ENCODE results near the gene CSN2.
"Not testable (repeated sequence)": the region's sequence is repeated elsewhere in the genome, so short reads cannot be mapped to it uniquely, and the experiment has no call there.

The CSN2 gene, protein sequence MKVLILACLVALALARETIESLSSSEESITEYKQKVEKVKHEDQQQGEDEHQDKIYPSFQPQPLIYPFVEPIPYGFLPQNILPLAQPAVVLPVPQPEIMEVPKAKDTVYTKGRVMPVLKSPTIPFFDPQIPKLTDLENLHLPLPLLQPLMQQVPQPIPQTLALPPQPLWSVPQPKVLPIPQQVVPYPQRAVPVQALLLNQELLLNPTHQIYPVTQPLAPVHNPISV

GRCh38 chr4:69965628-69966027 lies at the start of gene CSN2:
Gene CSN2 (minus strand): TSS chr4:69965728. CDS start chr4:69960995, 4,733 bp downstream.
- no peak for DNase-seq

GRCh38 chr4:70008771-70009170 lies 43.2 kb upstream of the CSN2 start:
- no peak for DNase-seq

DNA sequence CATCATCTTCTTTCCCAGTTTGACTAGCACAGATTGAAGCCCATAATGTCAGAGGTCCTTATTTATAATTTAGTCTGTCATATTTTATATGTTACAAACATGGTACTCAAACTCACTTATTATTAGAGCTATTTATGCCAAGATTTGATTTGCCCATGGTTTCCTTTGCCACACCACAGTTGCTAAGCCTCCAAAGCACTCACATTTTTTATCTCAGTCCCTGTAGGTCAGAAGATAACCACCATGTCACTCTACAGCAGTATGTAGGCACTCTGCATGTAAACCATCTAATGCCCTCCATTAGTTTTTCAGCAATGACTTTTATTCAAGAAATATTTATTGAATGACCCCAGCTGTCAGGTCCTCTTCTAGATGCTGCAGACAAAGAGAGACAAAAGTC lies 37.0 kb upstream of the CSN2 start:
- no peak for DNase-seq

DNA sequence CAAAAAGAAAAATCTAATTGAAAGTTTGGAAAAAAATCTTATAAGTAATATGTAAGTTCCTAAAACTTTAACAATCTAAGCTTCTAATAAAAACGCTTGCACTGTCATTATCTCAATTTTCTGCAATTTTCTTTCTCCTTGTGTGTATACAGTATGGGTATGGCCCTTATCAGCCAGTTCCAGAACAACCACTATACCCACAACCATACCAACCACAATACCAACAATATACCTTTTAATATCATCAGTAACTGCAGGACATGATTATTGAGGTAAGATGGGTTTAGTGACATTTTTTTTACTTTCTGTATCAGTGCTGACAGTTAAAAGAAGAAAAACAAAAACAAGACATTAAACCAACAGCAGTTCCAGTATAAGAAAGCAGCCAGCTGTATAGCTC lies 35.2 kb upstream of the CSN2 start:
- DNase-seq: no peak

- DNase-seq: no peak
Observed at GRCh38 chr4:69999420-69999819, 33.9 kb upstream of the CSN2 start.

GRCh38 chr4:69995526-69996016 lies 30.0 kb upstream of the CSN2 start, which contains the start of gene STATH:
Gene STATH (plus strand): TSS chr4:69995966. CDS start chr4:69998438, 2,472 bp downstream.
- DNase-seq: no peak

GRCh38 chr4:69994782-69995181 lies 29.3 kb upstream of the CSN2 start:
- DNase-seq: no peak

DNA sequence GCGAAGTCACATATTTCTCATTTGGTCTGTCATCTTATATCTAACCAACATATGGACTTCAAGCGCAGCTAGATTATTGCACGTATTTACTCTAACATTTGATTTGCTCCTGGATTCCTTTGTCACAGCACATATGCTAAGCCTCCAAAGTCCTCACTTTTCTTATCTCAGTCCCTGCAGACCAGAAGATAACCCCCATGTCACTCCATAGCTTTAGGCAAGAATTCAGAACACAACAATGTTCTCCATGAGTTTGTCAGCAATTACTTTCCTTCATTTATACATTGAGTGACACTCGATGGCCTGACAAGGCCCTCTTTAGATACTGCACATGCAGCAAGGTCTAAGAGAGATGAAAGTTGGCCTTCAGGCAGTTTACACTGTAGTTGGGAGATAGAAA lies 25.5 kb upstream of the CSN2 start:
- DNase-seq: no peak

- no peak for DNase-seq
Observed at GRCh38 chr4:69986663-69987062, 21.1 kb upstream of the CSN2 start.

- DNase-seq: peak; percentile 77
Observed at GRCh38 chr4:69984030-69984443, 18.5 kb upstream of the CSN2 start.

- DNase-seq: no peak
Observed at GRCh38 chr4:69977582-69977981, 12.1 kb upstream of the CSN2 start.

DNA sequence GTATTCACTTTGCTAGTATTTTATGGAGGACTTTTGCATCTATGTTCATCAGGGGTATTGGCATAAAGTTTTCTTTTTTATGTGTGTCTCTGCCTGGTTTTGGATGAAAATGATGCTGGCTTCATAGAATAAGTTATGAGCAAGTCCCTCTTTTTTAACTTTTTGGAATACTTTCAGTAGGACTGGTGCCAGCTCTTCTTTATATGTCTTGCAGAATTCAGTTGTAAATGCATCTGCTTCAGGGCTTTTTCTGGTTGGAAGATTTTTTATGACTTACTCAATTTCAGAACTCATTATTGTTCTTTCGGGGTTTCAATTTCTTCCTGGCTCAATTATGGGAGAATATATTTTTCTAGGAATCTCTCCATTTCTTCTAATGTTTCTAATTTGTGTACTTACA lies 9.1 kb upstream of the CSN2 start:
- DNase-seq: no peak

DNA sequence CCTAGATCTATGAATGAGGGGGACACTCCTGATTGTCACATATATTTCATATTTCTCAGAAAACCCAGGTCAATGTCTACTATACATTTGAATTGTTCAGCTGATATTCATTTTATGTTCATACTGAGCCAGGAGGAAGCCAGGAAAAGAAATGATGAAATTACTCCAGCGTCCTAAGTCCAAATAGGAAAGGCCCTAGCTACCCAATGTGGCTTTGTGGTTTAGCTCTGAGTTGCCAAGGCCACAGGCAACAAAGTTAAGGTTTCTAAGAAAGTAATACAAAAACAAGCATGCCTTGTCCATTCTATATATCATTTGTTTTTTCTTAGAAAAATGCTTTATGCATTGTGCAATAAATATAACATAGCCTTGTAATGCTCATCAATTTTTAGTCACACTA lies 4.5 kb upstream of the CSN2 start:
- no peak for DNase-seq

DNA sequence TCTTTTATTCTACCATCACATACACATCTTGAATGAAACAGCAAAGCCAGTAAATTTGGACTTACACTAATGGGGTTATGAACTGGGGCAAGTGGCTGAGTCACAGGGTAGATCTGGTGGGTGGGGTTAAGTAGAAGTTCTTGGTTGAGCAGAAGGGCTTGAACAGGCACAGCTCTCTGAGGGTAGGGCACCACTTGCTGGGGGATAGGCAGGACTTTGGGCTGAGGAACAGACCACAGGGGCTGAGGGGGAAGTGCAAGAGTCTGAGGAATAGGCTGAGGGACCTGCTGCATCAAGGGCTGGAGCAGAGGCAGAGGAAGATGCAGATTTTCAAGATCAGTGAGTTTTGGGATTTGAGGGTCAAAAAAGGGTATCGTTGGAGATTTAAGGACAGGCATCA lies 8.3 kb downstream of the CSN2 start:
- DNase-seq: no peak

- DNase-seq: no peak
Observed at GRCh38 chr4:69951602-69952001, 13.9 kb downstream of the CSN2 start.

- no peak for DNase-seq
Observed at GRCh38 chr4:69936566-69936965, 29.0 kb downstream of the CSN2 start.

DNA sequence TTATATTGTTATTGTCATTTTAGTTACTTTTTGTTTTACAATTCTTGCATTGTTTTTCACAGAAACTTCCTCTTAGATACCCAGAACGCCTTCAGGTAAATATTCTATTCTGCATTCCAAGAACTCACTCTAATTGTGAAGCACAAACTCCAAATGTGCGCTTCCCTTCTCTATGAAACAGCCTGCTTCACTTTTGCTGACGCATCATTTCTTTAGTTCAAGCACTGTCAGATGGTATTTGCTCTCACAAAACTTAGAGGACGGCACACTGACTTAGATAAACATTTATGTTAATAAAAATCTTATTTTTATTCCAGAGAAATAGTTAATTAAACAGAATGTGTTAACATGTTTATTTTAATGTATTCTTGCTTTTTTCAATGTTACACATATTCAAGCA lies 31.4 kb downstream of the CSN2 start:
- DNase-seq: no peak

GRCh38 chr4:69930768-69931167 lies 34.8 kb downstream of the CSN2 start, which contains the start of gene CSN1S1:
Gene CSN1S1 (plus strand): TSS chr4:69931068. CDS start chr4:69932556, 1,488 bp downstream.
- DNase-seq: no peak

GRCh38 chr4:69923782-69924410 lies 41.6 kb downstream of the CSN2 start:
- DNase-seq: not testable (repeated sequence)

DNA sequence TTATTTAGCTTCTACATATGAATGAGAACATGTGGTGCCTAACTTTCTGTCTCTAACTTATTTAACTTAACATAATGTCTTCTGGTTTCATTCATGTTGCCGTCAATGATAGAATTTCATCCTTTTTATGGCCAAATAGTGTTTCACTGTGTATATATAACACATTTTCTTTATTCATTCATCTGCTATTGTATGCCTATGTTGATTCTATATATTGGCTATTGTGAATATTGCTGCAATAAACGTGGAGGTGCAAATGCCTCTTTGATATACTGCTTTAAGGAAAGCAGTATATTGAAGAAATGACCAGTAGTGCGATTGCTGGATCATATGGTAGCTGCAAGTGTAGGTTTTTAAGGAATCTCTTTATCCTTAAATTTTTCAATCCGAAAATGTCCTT lies 44.7 kb downstream of the CSN2 start:
- no peak for DNase-seq

DNA sequence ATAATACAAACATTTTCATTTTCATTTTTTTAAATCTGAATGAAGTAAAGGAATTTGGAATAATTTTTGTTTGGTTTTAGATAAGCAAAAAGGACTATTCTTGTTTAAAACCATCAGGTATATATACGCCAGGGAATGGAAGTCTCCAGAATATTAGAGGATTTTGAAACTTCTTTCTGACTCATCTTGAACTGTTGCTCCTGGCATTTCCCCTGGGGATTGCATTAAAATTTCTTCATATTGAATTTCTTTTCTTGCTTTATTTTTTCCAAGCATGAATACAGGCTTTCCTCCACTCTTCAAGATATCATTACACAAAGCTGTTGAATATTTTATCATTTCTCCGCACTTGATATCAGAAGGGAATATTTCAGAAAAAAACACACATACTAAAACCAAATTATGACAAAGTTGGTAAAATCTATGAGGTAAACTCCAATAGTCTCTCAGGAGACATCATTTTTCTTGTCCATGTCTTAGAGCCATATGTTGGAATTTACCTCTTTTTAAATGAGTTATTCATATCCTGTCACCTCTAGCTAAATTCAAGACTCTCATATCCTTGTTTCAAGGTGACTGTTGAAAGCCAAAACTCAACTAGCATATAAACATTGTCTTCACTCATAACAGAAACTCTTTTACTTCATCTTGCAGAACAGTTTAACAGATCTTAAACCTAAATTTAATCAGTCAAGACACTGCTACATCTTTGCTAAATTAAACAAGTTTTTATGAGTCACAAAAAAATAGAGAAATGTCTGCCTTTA lies 55.3 kb downstream of the CSN2 start:
- no peak for DNase-seq

- no peak for DNase-seq
Observed at GRCh38 chr4:69909195-69909594, 56.3 kb downstream of the CSN2 start.

GRCh38 chr4:69907151-69907550 lies 58.4 kb downstream of the CSN2 start:
- DNase-seq: no peak

Data from NCI-H774 (cell line).